DOHH2 (cell line): ENCODE measurements around the gene SPON1.

Experiments used
- H3F3A ChIP-seq: fragments of 200-600 bp; sonication (generic), shearing (Covaris generic); 2 replicates; pipeline ENCODE4 v1.6.0; 2016; ENCODE audit warnings: antibody characterized with exemption, mild to moderate bottlenecking; ENCODE audit not compliant: control insufficient read depth, insufficient read depth
- H3K27ac ChIP-seq: fragments of 200-600 bp; sonication (generic); 2 replicates; pipeline ENCODE4 v1.5.1; 2014; ENCODE audit warnings: low read depth, mild to moderate bottlenecking, low read length, moderate library complexity
- H3K27me3 ChIP-seq: fragments of 200-600 bp; sonication (generic); 2 replicates; pipeline ENCODE4 v1.6.1; 2014; ENCODE audit warnings: mild to moderate bottlenecking, low read length, mixed read lengths; ENCODE audit not compliant: control insufficient read depth
- H3K36me3 ChIP-seq: fragments of 200-600 bp; sonication (generic); 2 replicates; pipeline ENCODE4 v1.6.1; 2014; ENCODE audit warnings: mild to moderate bottlenecking, low read length, moderate library complexity, mixed read lengths; ENCODE audit not compliant: control insufficient read depth
- H3K4me1 ChIP-seq: fragments of 200-600 bp; sonication (generic); 2 replicates; pipeline ENCODE4 v1.6.1; 2014; ENCODE audit warnings: mild to moderate bottlenecking, low read length, mixed read lengths; ENCODE audit not compliant: control insufficient read depth
- H3K4me2 ChIP-seq: fragments of 200-600 bp; sonication (generic); 2 replicates; pipeline ENCODE4 v1.6.0; 2014; ENCODE audit warnings: mild to moderate bottlenecking, low read length, moderate library complexity
- H3K4me3 ChIP-seq: fragments of 200-600 bp; sonication (generic); 2 replicates; pipeline ENCODE4 v1.5.1; 2014; ENCODE audit warnings: mild to moderate bottlenecking, low read length, mixed read lengths
- H3K79me2 ChIP-seq: fragments of 200-600 bp; sonication (generic); 2 replicates; pipeline ENCODE4 v1.6.1; 2014; ENCODE audit warnings: mild to moderate bottlenecking, low read length, mixed read lengths; ENCODE audit not compliant: control insufficient read depth
- H3K9me2 ChIP-seq: fragments of 200-600 bp; sonication (generic); replicated peaks from 2 replicates; pipeline ENCODE4 v1.6.1; 2014; ENCODE audit warnings: mild to moderate bottlenecking, low read length, mixed read lengths; ENCODE audit not compliant: control insufficient read depth
- H3K9me3 ChIP-seq: fragments of 200-600 bp; sonication (generic); 2 replicates; pipeline ENCODE4 v1.6.1; 2014; ENCODE audit warnings: antibody characterized with exemption, low read length, mixed read lengths; ENCODE audit not compliant: control insufficient read depth, insufficient read depth
- H4K20me1 ChIP-seq: fragments of 200-600 bp; sonication (generic); 2 replicates; pipeline ENCODE4 v1.6.0; 2014; ENCODE audit warnings: low read depth, mild to moderate bottlenecking, antibody characterized with exemption, low read length, moderate library complexity; ENCODE audit not compliant: control insufficient read depth, insufficient read depth
- CTCF ChIP-seq: fragments of 200-600 bp; sonication (generic); IDR thresholded peaks from one replicate; pipeline ENCODE4 v1.5.1; 2014; ENCODE audit warnings: antibody characterized with exemption, mild to moderate bottlenecking, low read depth, low read length; ENCODE audit not compliant: poor library complexity, severe bottlenecking
- EZH2phosphoT487 ChIP-seq: fragments of 200-600 bp; sonication (generic); IDR thresholded peaks from 2 replicates; pipeline ENCODE4 v1.6.1; 2017; ENCODE audit warnings: borderline replicate concordance, mild to moderate bottlenecking, antibody characterized with exemption, low read length, moderate library complexity, mixed read lengths

SPON1 gene

GRCh38 chr11:13927481-13927880 lies 35.0 kb upstream of the SPON1 start:
- TF ChIP-seq EZH2phosphoT487 (no peak), CTCF (no peak)
- Histone ChIP-seq H3K79me2 (no peaks in the 10 kb centered on the region), H3K9me2 (no peaks in the 10 kb centered on the region), H3K27me3 (no peaks in the 10 kb centered on the region), H3K4me1 (peaks cover 48% of the 10 kb centered on the region), H3F3A (no peaks in the 10 kb centered on the region), H3K27ac (no peak overlapping the region), H3K4me3 (no peak overlapping the region), H3K4me2 (no peak overlapping the region), H3K36me3 (no peaks in the 10 kb centered on the region), H3K9me3 (no peaks in the 10 kb centered on the region), H4K20me1 (no peaks in the 10 kb centered on the region)

- H3K9me2 ChIP-seq: no peaks in the 10 kb centered on the region
- no peaks in the 10 kb centered on the region for H3K9me3 ChIP-seq
- H3F3A ChIP-seq: no peaks in the 10 kb centered on the region
- H3K27ac ChIP-seq: no peak overlapping the region
- peaks cover 36% of the 10 kb centered on the region for H3K4me1 ChIP-seq
- H3K27me3 ChIP-seq: no peaks in the 10 kb centered on the region
- TF ChIP-seq CTCF (no peak), EZH2phosphoT487 (no peak)
- no peaks in the 10 kb centered on the region for H4K20me1 ChIP-seq
- H3K4me2 ChIP-seq: 0 out of 2 replicates have a peak overlapping the region, but pooled peaks have one; percentile 7
- no peaks in the 10 kb centered on the region for H3K36me3 ChIP-seq
- no peak overlapping the region for H3K4me3 ChIP-seq
- no peaks in the 10 kb centered on the region for H3K79me2 ChIP-seq
Observed at GRCh38 chr11:13928566-13929251, 33.8 kb upstream of the SPON1 start.

- TF ChIP-seq CTCF (no peak), EZH2phosphoT487 (no peak)
- H3K27ac ChIP-seq: no peak overlapping the region
- H3K4me3 ChIP-seq: no peak overlapping the region
- H3K4me1 ChIP-seq: peaks cover 29% of the 10 kb centered on the region
- H3K9me3 ChIP-seq: no peaks in the 10 kb centered on the region
- no peak overlapping the region for H3K4me2 ChIP-seq
- H3K9me2 ChIP-seq: no peaks in the 10 kb centered on the region
- no peaks in the 10 kb centered on the region for H3K79me2 ChIP-seq
- no peaks in the 10 kb centered on the region for H3K27me3 ChIP-seq
- H3F3A ChIP-seq: no peaks in the 10 kb centered on the region
- H3K36me3 ChIP-seq: no peaks in the 10 kb centered on the region
- H4K20me1 ChIP-seq: no peaks in the 10 kb centered on the region
Observed at GRCh38 chr11:13929395-13929891, 33.1 kb upstream of the SPON1 start.
